ENCODE data around the gene DNAJC5. TPM values are rescaled to one million over a fixed set of nuclear protein-coding genes. Genes with fewer than 3 reads are reported as not detected.

The DNAJC5 gene
- total RNA-seq, 3 donors from 2014 or later: 31.1 to 37.9 (median 37.0) TPM

DNA sequence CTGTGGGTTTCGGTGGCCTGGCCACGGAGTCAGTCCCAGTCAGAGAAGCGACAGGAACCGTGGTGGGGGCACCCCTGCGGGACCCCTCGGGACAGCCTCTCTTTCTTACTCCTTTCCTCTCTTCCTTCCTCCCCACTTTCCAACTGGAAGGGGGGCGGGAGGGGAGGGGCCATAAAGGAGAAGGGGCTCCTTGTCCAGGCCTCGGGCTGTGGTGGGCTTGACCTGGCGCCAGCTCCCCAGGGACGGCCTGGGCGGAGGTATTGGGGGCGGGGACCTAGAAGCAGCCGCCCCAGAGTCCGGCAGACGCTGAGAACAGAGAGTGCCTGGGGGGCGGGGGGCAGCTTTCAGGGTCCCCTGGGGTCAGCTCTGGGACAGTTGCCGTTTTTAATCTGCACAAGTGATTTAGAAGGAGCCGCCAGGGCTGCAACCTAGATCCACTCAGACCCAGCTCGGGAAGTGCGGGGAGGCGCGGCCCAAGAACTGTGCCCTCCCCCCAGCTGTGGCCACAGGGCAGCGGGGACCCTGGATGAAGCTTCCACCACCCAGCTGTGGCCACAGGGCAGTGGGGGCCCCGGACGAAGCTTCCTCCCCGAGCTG is 40.1 kb upstream of the DNAJC5 start:
- no peaks in the 10 kb centered on the region for H3K27me3 ChIP-seq
- H3K4me3 ChIP-seq: peak overlapping the region; percentile 13 to 67 (median 46)

DNA sequence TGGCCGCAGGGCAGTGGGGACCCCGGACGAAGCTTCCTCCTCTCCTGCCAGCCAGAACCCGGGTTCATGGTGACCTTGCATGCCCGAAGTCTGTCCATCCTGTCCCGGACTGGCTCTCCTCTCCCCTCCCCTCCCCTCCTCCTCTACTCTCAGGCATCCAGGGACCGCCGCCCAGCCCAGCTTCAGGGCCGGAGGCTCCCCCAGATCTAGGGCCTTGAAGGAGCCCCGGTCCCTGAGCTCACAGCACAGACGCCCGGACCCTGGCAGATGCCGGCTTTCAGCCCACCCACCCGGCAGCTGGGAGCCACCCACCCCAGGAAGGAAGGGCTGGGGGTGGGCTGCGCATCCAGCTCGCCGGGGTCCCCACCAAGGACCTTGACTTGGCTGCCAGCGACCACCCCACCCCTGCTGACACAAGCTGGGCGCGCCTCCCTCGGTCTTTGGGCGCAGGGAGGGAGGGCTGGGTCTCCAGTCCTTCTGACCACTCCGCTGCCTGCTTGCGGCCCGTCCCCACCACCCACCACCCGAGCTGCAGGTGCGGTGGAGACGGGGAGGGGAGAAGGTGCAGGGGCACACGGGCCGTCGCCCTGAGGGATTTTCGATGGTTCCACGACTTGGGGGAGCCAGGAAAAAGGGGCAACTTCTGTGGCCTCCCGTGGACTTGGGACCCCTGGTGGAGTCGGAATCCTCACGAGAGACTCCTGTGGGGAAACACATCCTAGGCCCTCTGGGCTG is 39.4 kb upstream of the DNAJC5 start:
- TF ChIP-seq CTCF (IDR thresholded peaks at IDR 0.05): no peak
- peak overlapping the region; percentile 54 to 91 for H3K27ac ChIP-seq
- no peaks in the 10 kb centered on the region for H3K36me3 ChIP-seq
- H3K4me1 ChIP-seq: peaks cover 18 to 28% of the 10 kb centered on the region in 2 donors
- H3K4me3 ChIP-seq: peak overlapping the region; percentile 13 to 67 (median 46)
- intact Hi-C loops (cut with DNase I; ENCODE audit: low total_unique reads): no loop called here
- no peaks in the 10 kb centered on the region for H3K9me3 ChIP-seq
- H3K27me3 ChIP-seq: no peaks in the 10 kb centered on the region
- DNase-seq (ENCODE audit: low spot score in 2 of 2): no peak

More for the DNA sequence above, 40.1 kb upstream of the DNAJC5 start:
- TF ChIP-seq POLR2A (IDR thresholded peaks at IDR 0.05) (no peak), POLR2AphosphoS5 (IDR thresholded peaks at IDR 0.05) (no peak), CTCF (IDR thresholded peaks at IDR 0.05) (no peak)
- H3K36me3 ChIP-seq: no peaks in the 10 kb centered on the region
- H3K27ac ChIP-seq: peak overlapping the region; percentile 54 to 91
- no peaks in the 10 kb centered on the region for H3K9me3 ChIP-seq
- DNase-seq (ENCODE audit: low spot score in 2 of 2): no peak
- H3K4me1 ChIP-seq: peaks cover 18 to 28% of the 10 kb centered on the region in 2 donors
- intact Hi-C loops (cut with DNase I; ENCODE audit: low total_unique reads): no loop called here

GRCh38 chr20:63856098-63856511 is 38.8 kb upstream of the DNAJC5 start:
- Histone ChIP-seq H3K36me3 (no peaks in the 10 kb centered on the region), H3K4me3 (no peak overlapping the region), H3K9me3 (no peaks in the 10 kb centered on the region), H3K4me1 (peaks cover 18 to 28% of the 10 kb centered on the region in 2 donors), H3K27ac (peak overlapping the region in 1 of 2 donors; percentile 91), H3K27me3 (no peaks in the 10 kb centered on the region)
- TF ChIP-seq POLR2A (IDR thresholded peaks at IDR 0.05): no peak
- TF ChIP-seq CTCF (IDR thresholded peaks at IDR 0.05): no peak
- no peak for TF ChIP-seq POLR2AphosphoS5 (IDR thresholded peaks at IDR 0.05)
- intact Hi-C loops (cut with DNase I; ENCODE audit: low total_unique reads): no loop called here
- DNase-seq (ENCODE audit: low spot score in 2 of 2): no peak

GRCh38 chr20:63857764-63858392 is 37.0 kb upstream of the DNAJC5 start:
- Histone ChIP-seq H3K27me3 (no peaks in the 10 kb centered on the region), H3K4me3 (no peak overlapping the region), H3K27ac (peak overlapping the region in 1 of 2 donors; percentile 79), H3K9me3 (no peaks in the 10 kb centered on the region), H3K36me3 (no peaks in the 10 kb centered on the region), H3K4me1 (peaks cover 18 to 28% of the 10 kb centered on the region in 2 donors)
- TF ChIP-seq POLR2A (IDR thresholded peaks at IDR 0.05) (no peak), POLR2AphosphoS5 (IDR thresholded peaks at IDR 0.05) (no peak), CTCF (IDR thresholded peaks at IDR 0.05) (no peak)
- intact Hi-C loops (cut with DNase I; ENCODE audit: low total_unique reads): no loop called here
- DNase-seq (ENCODE audit: low spot score in 2 of 2): no peak

Measured in breast epithelium (tissue), 4 donors.